ENCODE measurements around the gene PRKD2.

PRKD2 gene

DNA sequence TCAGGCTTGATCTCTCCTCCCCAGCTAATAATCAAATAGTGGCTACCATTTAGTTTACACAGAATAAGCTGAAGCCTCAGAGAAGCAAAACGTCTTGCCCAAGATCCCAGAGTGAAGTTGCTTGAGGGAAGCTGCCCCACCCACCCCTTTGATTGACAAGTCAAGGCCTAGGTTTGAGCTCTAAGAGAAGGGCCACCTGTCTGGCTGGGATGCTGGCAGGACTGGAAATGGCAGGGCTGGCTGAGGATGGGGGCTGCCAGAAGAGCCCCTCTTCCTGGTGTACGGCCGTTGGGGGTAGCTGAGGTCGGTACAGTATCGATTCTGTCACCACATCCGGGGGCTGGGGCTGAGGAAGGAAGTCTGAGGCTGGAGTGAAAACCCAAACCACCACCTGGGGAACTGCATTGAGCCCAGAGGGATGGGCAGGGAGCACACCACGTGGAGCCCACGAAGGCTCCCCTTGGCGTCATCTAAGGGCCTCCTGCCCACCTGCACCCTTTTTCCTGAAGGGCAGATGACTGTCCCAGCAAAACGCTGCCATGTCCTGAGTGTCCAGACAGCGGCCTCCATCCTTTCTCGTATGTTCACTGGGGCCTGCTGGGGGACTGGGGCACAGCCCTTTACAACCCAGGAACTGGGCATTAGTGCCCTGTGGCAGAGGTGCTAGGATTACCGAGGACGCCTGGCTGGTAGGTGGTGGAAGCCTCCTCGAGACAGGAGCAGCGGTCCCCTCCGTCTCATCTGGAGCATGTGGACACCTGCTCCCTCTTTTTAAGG lies 1.4 kb upstream of the PRKD2 start:
- H3K4me3 ChIP-seq (ENCODE audit: low read depth, low read length) = no peak overlapping the region
- no peaks in the 10 kb centered on the region for H3K9me3 ChIP-seq (ENCODE audit: severe bottlenecking)
- no peaks in the 10 kb centered on the region for H3K27me3 ChIP-seq (ENCODE audit: insufficient read depth, low read depth, severe bottlenecking)
- H3K27ac ChIP-seq = peak overlapping the region; percentile 4; the same call in 1 of the 2 replicates
- H3K36me3 ChIP-seq = peaks cover 44% of the 10 kb centered on the region
- peak; percentile 36 for DNase-seq
- TF ChIP-seq, protein P1, sequence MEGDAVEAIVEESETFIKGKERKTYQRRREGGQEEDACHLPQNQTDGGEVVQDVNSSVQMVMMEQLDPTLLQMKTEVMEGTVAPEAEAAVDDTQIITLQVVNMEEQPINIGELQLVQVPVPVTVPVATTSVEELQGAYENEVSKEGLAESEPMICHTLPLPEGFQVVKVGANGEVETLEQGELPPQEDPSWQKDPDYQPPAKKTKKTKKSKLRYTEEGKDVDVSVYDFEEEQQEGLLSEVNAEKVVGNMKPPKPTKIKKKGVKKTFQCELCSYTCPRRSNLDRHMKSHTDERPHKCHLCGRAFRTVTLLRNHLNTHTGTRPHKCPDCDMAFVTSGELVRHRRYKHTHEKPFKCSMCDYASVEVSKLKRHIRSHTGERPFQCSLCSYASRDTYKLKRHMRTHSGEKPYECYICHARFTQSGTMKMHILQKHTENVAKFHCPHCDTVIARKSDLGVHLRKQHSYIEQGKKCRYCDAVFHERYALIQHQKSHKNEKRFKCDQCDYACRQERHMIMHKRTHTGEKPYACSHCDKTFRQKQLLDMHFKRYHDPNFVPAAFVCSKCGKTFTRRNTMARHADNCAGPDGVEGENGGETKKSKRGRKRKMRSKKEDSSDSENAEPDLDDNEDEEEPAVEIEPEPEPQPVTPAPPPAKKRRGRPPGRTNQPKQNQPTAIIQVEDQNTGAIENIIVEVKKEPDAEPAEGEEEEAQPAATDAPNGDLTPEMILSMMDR (IDR thresholded peaks at IDR 0.05; ENCODE audit: low read depth, low read length) = no peak

- DNase-seq = no peak
- Histone ChIP-seq H3K27me3 (ENCODE audit: insufficient read depth, low read depth, severe bottlenecking) (no peaks in the 10 kb centered on the region), H3K4me3 (ENCODE audit: low read depth, low read length) (peak overlapping the region; percentile 79), H3K9me3 (ENCODE audit: severe bottlenecking) (no peaks in the 10 kb centered on the region), H3K36me3 (peaks cover 38% of the 10 kb centered on the region), H3K27ac (peak overlapping the region; percentile 4; the same call in 1 of the 2 replicates)
- TF ChIP-seq, protein P1 (IDR thresholded peaks at IDR 0.05; ENCODE audit: low read depth, low read length) = no peak
Observed at GRCh38 chr19:46717716-46718143, 816 bp upstream of the PRKD2 start.

DNA sequence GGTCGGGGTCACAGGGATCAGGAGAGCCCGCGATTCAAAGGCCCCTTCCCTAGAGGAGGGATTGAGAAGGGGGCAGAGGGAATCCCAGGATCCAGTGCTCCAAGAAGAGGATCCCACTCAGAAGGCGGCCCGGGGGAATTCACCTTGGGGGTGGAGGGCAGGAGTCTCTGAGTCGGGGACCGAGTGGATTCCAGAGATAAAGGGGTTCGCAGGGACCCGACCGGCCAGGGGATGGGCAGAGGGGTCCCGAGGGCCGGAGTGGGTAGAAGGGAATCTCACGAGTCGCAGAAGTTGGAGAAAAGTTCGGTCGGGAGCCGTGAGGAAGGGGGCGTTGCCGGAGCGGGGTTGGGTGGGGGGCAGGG lies 261 bp downstream of the PRKD2 start:
- peak overlapping the region; percentile 30 for H3K27ac ChIP-seq
- H3K36me3 ChIP-seq = peaks cover 27% of the 10 kb centered on the region
- no peaks in the 10 kb centered on the region for H3K9me3 ChIP-seq (ENCODE audit: severe bottlenecking)
- H3K27me3 ChIP-seq (ENCODE audit: insufficient read depth, low read depth, severe bottlenecking) = no peaks in the 10 kb centered on the region
- DNase-seq = no peak
- H3K4me3 ChIP-seq (ENCODE audit: low read depth, low read length) = peak overlapping the region; percentile 79
- TF ChIP-seq, protein P1 (IDR thresholded peaks at IDR 0.05; ENCODE audit: low read depth, low read length) = no peak

DNA sequence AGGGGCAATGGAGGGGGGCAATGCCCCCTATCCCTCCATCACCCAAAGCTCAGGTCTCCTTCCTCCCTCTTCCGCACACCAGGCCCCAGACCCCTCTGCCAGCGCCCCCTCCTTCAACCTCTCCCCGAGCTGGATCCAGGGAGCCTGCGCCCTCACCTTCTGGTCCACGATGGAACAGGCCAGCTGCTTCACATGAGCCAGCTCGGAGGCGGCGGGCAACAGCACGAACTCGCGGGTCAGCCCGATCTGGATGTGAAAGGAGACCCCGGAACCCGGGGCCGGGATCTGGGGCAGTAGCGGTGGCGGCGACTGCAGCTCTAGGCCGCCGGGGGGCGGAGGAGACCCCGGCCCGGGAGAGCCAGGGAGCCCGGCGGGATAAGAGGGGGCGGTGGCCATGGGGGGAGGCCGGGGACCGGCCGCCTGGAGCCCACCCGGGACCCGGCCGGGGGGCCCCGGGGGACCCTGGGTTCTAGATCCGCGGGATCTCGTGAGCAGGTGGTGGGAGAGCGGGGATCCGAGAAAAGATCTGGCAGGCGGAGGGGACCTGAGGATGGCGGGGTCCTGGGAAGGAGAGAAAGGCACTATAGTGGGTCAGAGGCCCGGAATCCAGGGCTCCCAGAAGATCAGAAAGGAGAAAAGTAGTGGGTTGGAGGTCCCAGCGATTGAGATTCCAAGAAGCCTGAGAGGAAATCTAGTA lies 791 bp downstream of the PRKD2 start:
- peak; percentile 33 for DNase-seq
- Histone ChIP-seq H3K27ac (peak overlapping the region; percentile 30), H3K36me3 (peaks cover 25% of the 10 kb centered on the region), H3K4me3 (ENCODE audit: low read depth, low read length) (peak overlapping the region; percentile 79), H3K9me3 (ENCODE audit: severe bottlenecking) (no peaks in the 10 kb centered on the region), H3K27me3 (ENCODE audit: insufficient read depth, low read depth, severe bottlenecking) (no peaks in the 10 kb centered on the region)
- TF ChIP-seq, protein P1 (IDR thresholded peaks at IDR 0.05; ENCODE audit: low read depth, low read length) = no peak

DNA sequence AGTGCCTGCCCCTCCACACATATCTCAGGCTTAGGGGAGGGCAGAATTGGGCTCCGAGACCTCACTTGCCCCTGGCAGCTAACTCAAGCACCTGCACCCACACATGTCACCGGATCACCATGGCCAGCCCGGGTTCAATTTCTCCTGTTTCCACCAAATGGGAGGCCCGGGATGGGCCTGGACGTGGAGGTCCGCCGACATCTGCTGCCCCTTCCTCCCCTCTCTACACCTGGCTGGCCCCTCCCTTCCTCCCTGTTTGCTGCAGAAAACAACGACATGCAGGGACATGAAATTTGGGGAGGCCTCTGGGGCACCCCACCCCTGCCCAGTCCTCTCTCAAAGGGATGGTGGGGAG lies 1.3 kb downstream of the PRKD2 start:
- TF ChIP-seq, protein P1 (IDR thresholded peaks at IDR 0.05; ENCODE audit: low read depth, low read length) = no peak
- no peak for DNase-seq
- no peak overlapping the region for H3K27ac ChIP-seq

More for the DNA sequence above, 1.3 kb downstream of the PRKD2 start:
- no peaks in the 10 kb centered on the region for H3K9me3 ChIP-seq (ENCODE audit: severe bottlenecking)
- no peaks in the 10 kb centered on the region for H3K27me3 ChIP-seq (ENCODE audit: insufficient read depth, low read depth, severe bottlenecking)
- H3K36me3 ChIP-seq = peaks cover 22% of the 10 kb centered on the region
- peak overlapping the region; percentile 79 for H3K4me3 ChIP-seq (ENCODE audit: low read depth, low read length)

Data from WERI-Rb-1 (cell line).